GM19035 (cell line): Measurements from ENCODE around the gene TRO.

Experiments
- ATAC-seq: cut with Tn5 transposase; IDR thresholded peaks from one replicate; pipeline ENCODE4 v1.9.1; 2021; ENCODE audit not compliant: unreplicated experiment

The TRO gene

DNA sequence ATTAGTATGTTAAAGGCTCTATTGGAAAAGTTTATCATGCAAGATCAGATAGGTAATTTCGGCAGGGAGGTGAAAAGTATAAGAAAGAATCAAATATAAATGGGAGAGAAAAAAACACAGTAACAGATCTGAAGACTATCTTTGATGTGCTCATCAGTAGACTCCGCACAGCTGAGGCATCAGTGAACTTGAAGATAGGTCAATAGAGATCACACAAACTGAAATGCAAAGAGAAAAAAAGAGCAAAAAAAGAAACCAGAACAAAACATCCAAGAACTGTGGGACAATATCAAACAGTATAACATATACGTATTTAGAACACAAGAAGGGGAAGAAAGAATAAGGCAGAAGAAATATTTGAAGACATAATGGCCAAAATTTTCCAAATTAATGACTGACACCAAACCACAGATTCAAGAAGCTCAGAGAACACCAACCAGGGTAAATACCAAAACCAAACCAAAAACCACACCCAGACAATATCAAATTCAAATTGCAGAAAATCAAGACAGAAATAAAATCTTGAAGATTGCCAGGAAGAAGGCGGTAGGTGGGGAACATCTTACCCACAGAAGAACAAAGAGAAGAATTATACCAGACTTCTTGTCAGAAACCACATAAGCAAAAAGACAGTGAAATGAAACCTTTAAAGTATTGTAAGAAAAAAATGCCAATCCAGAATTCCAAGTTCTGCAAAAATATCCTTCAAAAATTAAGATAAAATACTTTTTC lies 44.3 kb downstream of the TRO start:
- ATAC-seq: no peak

DNA sequence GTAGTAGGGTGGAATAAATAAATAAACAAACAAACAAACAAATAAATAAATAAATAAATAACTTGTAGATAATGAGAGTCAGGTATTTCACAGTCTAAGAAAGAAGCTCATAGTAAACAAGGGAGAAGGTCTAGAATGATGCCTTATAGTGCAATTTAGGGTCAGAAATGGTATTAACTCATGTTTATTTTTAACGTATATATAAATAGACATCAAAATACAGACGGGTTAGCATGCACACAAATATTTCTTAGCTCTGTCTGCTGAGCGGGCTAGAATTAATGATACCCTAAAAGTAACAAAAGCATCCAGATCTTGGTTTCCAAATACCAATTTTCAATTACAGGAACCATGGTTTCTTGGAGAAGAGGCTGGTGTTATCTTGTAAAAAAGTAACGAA lies 56.8 kb downstream of the TRO start:
- no peak for ATAC-seq

DNA sequence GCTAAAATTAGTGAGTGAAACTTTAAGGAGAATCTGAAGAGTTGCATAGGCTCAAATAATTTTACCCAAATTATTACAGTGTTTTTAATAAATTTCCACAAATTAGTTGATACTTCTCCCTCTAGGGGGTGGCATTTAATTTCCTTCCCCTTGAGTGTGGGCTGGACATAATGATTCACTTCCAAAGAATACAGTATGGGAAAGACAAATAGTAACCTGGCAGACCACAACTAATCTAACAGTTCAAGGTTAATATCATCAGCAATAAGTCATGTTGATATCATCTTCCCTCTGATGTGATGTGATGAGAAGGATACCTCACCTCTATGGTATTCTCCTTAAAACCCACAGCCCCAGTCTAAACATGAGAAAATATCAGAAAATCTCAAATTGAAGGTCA lies 57.8 kb downstream of the TRO start:
- ATAC-seq: no peak

DNA sequence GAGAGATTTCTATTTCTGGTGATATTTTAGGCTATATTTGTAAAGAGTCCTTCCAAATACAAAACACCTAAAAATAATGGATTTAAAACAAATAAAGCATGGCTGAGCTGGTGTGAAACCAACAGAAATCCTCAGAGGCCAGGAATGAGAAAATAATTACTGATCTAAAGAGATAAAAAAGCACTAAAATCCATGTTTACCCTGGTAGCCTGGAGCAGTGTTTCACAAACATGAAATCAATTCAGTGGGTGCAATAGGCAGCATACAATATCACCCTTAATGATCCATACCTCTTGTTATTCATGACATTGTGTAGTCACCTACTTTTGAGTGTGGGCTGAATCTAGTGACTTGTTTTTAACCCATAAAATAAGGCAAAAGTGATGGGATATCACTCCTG lies 58.8 kb downstream of the TRO start:
- no peak for ATAC-seq

DNA sequence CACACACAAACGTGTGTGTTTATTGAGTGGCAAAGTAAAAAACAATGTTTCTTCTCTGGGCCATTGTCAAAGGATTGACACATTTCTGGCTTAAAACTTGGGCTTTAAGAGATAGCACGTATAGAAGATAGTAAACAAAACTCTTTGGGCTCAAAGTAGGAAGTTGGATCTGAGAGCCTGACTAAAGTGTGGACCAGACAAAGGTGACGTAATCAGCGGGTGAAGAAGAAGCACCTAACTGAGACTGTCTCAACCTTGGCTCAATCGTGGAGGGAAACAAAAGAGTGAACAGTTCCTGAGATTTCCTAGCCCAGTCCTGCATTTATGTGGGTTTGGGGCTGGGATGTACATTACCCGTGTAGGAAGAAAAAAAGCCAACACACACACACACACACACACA lies 59.7 kb downstream of the TRO start:
- ATAC-seq: no peak
